ENCODE data around the gene TSHZ1.
A peak's percentile ranks its signal among the peaks of the same experiment; 100 is the strongest.

Gene TSHZ1

GRCh38 chr18:75220551-75221355, 10.2 kb downstream of the TSHZ1 start:
- no peak for DNase-seq (ENCODE audit: low read depth)
- H3K4me3 ChIP-seq (ENCODE audit: control insufficient read depth, low read depth, low read length) = no peak overlapping the region
- TF ChIP-seq CTCF (conservative IDR thresholded peaks at IDR 0.05; ENCODE audit: control insufficient read depth, insufficient read depth, low read depth, low read length) = no peak

GRCh38 chr18:75221397-75221796, 10.8 kb downstream of the TSHZ1 start:
- no peak for DNase-seq (ENCODE audit: low read depth)
- no peak for TF ChIP-seq CTCF (conservative IDR thresholded peaks at IDR 0.05; ENCODE audit: control insufficient read depth, insufficient read depth, low read depth, low read length)

GRCh38 chr18:75221897-75222296, 11.3 kb downstream of the TSHZ1 start:
- DNase-seq (ENCODE audit: low read depth) = no peak
- no peak overlapping the region for H3K4me3 ChIP-seq (ENCODE audit: control insufficient read depth, low read depth, low read length)
- no peak for TF ChIP-seq CTCF (conservative IDR thresholded peaks at IDR 0.05; ENCODE audit: control insufficient read depth, insufficient read depth, low read depth, low read length)

More at GRCh38 chr18:75221397-75221796, 10.8 kb downstream of the TSHZ1 start:
- no peak overlapping the region for H3K4me3 ChIP-seq (ENCODE audit: control insufficient read depth, low read depth, low read length)

- no peak overlapping the region for H3K4me3 ChIP-seq (ENCODE audit: control insufficient read depth, low read depth, low read length)
- no peak for TF ChIP-seq CTCF (conservative IDR thresholded peaks at IDR 0.05; ENCODE audit: control insufficient read depth, insufficient read depth, low read depth, low read length)
- no peak for DNase-seq (ENCODE audit: low read depth)
Observed at GRCh38 chr18:75222407-75222806, 11.8 kb downstream of the TSHZ1 start.

- TF ChIP-seq CTCF (conservative IDR thresholded peaks at IDR 0.05; ENCODE audit: control insufficient read depth, insufficient read depth, low read depth, low read length) = no peak
- peak; percentile 49 for DNase-seq (ENCODE audit: low read depth)
- H3K4me3 ChIP-seq (ENCODE audit: control insufficient read depth, low read depth, low read length) = no peak overlapping the region
Observed at GRCh38 chr18:75223687-75224347, 13.2 kb downstream of the TSHZ1 start.

- TF ChIP-seq CTCF (conservative IDR thresholded peaks at IDR 0.05; ENCODE audit: control insufficient read depth, insufficient read depth, low read depth, low read length) = no peak
- no peak for DNase-seq (ENCODE audit: low read depth)
- peak overlapping the region; percentile 7 for H3K4me3 ChIP-seq (ENCODE audit: control insufficient read depth, low read depth, low read length)
Observed at GRCh38 chr18:75226286-75226955, 15.8 kb downstream of the TSHZ1 start.

Measured in fibroblast of mammary gland (primary cell).